Esophagus muscularis mucosa (tissue), 4 donors: ENCODE measurements around the gene HCRT. TPM values are rescaled to one million over a fixed set of nuclear protein-coding genes. Genes with fewer than 3 reads are reported as not detected.

Experiments used
- DNase-seq: peaks from one replicate; pipeline ENCODE4 v3.0.0-alpha.2; 2017; ENCODE audit errors: extremely low spot score
- H3K27ac ChIP-seq, 4 donors: fragments of 200-600 bp; sonication (generic); replicated peaks in 1 of 4; 1 replicate in 3 of 4; 2 replicates in 1 of 4; pipeline ENCODE4 v1.5.1; 2016 to 2019; ENCODE audit warnings: mild to moderate bottlenecking in 1 of 4
- H3K27me3 ChIP-seq, 4 donors: fragments of 200-600 bp; sonication (generic); one replicate each; pipeline versions ENCODE4 v1.5.1 to v1.6.0; 2016 to 2019
- H3K36me3 ChIP-seq, 4 donors: fragments of 200-600 bp; sonication (generic); one replicate each; pipeline ENCODE4 v1.5.1; 2016 to 2019
- H3K4me1 ChIP-seq, 4 donors: fragments of 200-600 bp; sonication (generic); one replicate each; pipeline ENCODE4 v1.5.1; 2016 to 2019
- H3K4me3 ChIP-seq, 4 donors: fragments of 200-600 bp; sonication (generic); 1 replicate in 2 of 4; 2 replicates in 2 of 4; pipeline ENCODE4 v1.5.1; 2016 to 2019; ENCODE audit warnings: mild to moderate bottlenecking in 4 of 4, moderate library complexity in 1 of 4
- H3K9me3 ChIP-seq, 4 donors: fragments of 200-600 bp; sonication (generic); 1 replicate in 3 of 4; 2 replicates in 1 of 4; pipeline ENCODE4 v1.5.1; 2016 to 2019
- EP300 ChIP-seq: sonication (generic); formaldehyde crosslinking; IDR thresholded peaks from one replicate; pipeline ENCODE4 v1.6.1; 2017; ENCODE audit warnings: antibody characterized with exemption
- POLR2A ChIP-seq: fragments of 450-650 bp; IDR thresholded peaks from one replicate; pipeline ENCODE4 v1.6.1; 2017; ENCODE audit warnings: antibody characterized with exemption, moderate library complexity, mild to moderate bottlenecking, low read depth
- POLR2AphosphoS5 ChIP-seq, 2 donors: sonication (generic); formaldehyde crosslinking; IDR thresholded peaks; one replicate each; pipeline ENCODE4 v1.6.1; 2017; ENCODE audit warnings: antibody characterized with exemption in 2 of 2
- WGBS: methylation state at CpG from one replicate; pipeline ENCODE4 v1.1.5; 2018; 5-methylcytosine and 5-hydroxymethylcytosine counted together
- intact Hi-C: fragments of 100-400 bp; cut with DNase I; formaldehyde crosslinking; loops from one replicate; pipeline ENCODE4 v1.15.1; 2023
- total RNA-seq, 4 donors: library from RNA; depleted of rRNA; stranded (reverse); fragments of >200 nt; gene quantifications; one replicate each; pipeline versions ENCODE4 v1.1.0 to v1.2.1, GENCODE V29; 2016
- TF ChIP-seq, protein P1 (sequence below), 3 experiments: fragments of 200-600 bp in 2 of 3; fragments of 450-650 bp in 1 of 3; sonication (generic) in 2 of 3; IDR thresholded peaks; one replicate each; pipeline ENCODE4 v1.5.1; 2017 to 2019; ENCODE audit warnings: antibody characterized with exemption in 3 of 3, mild to moderate bottlenecking in 2 of 3, moderate library complexity in 1 of 3

Gene HCRT
- total RNA-seq, 4 donors from 2014 or later: not detected

DNA sequence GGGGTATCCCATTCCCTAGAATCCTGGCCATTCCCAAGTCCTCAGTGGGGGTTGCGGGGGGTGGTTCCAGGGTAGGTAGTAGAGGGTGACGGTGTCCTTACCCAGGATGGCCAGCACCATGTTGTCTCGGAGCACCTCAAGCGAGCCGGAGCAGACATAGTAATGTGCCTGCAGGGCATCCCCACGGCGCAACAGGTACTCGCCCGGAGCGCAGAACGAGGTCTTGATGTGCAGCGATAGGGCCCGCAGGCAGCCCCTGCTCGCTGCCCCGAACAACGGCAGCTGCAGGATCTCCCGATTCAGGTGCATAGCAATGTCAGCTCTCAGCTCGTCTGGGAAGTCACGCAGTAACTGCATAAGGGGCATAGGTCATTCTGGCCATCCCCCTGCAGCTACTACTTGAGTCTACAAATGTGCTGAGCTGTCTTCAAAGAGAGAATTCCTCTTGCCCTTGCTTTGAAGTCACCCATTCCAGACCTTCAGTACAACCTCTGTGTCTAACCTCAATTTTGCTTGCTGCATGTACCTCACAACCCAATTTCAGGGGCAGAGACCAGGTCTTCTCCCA is 19.0 kb downstream of the HCRT start:
- TF ChIP-seq POLR2AphosphoS5 (IDR thresholded peaks at IDR 0.05) (no peak), POLR2A (no peak), EP300 (no peak)
- TF ChIP-seq, protein P1, sequence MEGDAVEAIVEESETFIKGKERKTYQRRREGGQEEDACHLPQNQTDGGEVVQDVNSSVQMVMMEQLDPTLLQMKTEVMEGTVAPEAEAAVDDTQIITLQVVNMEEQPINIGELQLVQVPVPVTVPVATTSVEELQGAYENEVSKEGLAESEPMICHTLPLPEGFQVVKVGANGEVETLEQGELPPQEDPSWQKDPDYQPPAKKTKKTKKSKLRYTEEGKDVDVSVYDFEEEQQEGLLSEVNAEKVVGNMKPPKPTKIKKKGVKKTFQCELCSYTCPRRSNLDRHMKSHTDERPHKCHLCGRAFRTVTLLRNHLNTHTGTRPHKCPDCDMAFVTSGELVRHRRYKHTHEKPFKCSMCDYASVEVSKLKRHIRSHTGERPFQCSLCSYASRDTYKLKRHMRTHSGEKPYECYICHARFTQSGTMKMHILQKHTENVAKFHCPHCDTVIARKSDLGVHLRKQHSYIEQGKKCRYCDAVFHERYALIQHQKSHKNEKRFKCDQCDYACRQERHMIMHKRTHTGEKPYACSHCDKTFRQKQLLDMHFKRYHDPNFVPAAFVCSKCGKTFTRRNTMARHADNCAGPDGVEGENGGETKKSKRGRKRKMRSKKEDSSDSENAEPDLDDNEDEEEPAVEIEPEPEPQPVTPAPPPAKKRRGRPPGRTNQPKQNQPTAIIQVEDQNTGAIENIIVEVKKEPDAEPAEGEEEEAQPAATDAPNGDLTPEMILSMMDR (IDR thresholded peaks at IDR 0.05): no peak
- no peaks in the 10 kb centered on the region for H3K4me1 ChIP-seq
- 88% methylated on average over 16 of the region's 19 CpGs for WGBS
- H3K9me3 ChIP-seq: no peaks in the 10 kb centered on the region
- no peaks in the 10 kb centered on the region for H3K36me3 ChIP-seq
- no peak for DNase-seq
- no peak overlapping the region for H3K4me3 ChIP-seq
- H3K27ac ChIP-seq: no peak overlapping the region
- H3K27me3 ChIP-seq: peaks cover 0 to 6% (median 0%) of the 10 kb centered on the region in 4 donors
- intact Hi-C loops: no loop called here

DNA sequence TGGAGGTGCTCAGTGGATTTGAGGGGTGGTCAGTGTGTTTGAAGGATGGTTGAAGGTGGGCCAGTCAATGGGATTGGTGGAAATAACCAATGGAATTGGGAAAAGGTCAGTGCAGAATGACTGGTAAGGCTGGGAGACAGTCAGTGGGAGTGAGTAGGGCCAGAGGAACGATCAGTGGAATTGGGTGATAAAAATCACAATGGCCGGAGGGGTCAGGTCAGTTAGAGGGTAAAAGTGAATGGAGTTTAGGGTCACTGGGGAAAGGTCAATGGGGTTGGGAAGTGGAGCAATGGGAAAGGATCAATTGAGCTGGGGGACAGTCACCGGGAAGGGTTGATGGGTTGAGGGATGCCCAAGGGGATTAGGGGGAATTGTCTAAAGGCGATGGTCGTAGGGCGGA is 19.5 kb downstream of the HCRT start:
- WGBS: 84% methylated on average over 6 of the region's 6 CpGs
- Histone ChIP-seq H3K27ac (no peak overlapping the region), H3K27me3 (peaks cover 0 to 6% (median 0%) of the 10 kb centered on the region in 4 donors), H3K9me3 (no peaks in the 10 kb centered on the region), H3K36me3 (no peaks in the 10 kb centered on the region), H3K4me1 (no peaks in the 10 kb centered on the region), H3K4me3 (no peak overlapping the region)
- intact Hi-C loops: no loop called here
- DNase-seq: no peak
- no peak for TF ChIP-seq POLR2AphosphoS5 (IDR thresholded peaks at IDR 0.05)
- TF ChIP-seq, protein P1 (IDR thresholded peaks at IDR 0.05): no peak
- no peak for TF ChIP-seq POLR2A
- no peak for TF ChIP-seq EP300

DNA sequence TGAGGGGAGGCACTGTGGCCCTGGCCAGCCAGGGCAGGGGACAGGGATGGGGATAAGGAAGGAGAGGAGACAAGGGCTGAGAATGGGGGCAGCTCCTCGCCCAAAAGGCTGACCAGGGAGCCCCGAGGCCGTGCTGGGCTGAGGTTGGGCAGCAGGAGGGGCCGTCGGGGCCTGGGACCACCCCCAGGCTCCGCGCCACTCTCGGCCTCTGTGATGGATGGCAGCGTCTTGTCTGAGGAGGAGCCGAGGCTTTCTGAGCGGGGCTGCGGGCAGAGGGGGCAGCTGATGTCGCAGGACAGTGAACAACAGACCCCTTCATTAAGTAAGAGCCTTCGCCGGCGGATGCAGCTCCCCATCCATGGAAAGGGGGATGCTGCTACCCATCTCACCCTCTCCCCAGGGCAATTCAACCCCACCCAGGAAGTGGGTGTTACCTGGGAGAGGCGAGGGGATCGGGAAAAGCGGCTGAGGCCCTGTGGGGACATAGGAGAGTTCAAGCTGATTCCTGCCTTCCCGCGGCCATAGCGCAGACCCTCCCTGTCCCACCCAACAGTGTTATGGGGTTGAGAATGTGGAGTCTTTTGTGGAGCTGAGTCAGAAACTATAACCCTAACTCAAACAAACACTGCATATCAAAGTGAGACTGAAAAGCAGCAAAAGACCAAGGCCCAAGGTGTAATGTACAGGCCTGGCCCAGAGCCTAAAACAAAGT is 21.4 kb downstream of the HCRT start:
- intact Hi-C loops: no loop called here
- TF ChIP-seq POLR2A (no peak), EP300 (no peak), POLR2AphosphoS5 (IDR thresholded peaks at IDR 0.05) (no peak)
- TF ChIP-seq, protein P1 (IDR thresholded peaks at IDR 0.05): no peak
- Histone ChIP-seq H3K4me1 (no peaks in the 10 kb centered on the region), H3K36me3 (no peaks in the 10 kb centered on the region), H3K9me3 (no peaks in the 10 kb centered on the region), H3K27me3 (peaks cover 0 to 6% (median 0%) of the 10 kb centered on the region in 4 donors), H3K4me3 (no peak overlapping the region), H3K27ac (no peak overlapping the region)
- WGBS: 51% methylated on average over 22 of the region's 22 CpGs
- DNase-seq: no peak

DNA sequence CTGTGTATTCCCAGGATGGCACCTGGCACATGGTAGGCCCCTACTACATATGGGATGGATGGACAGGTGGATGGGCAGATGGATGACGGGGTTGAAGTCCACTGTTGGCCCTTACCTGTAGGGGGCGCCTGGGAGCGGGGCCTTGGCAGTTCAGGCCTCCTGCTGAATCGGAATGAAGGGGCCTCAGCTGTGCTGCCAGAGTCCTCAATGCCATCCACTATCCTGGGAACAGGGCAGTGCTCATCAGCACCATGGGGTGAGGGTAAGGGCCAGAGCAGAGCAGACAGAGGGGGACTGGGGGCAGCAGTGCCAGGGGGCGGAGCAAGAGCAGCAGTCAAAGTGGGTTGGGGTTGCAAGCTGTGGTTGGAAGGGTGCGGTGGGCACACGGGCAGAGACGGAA is 22.1 kb downstream of the HCRT start:
- no peak for DNase-seq
- Histone ChIP-seq H3K4me1 (no peaks in the 10 kb centered on the region), H3K27ac (no peak overlapping the region), H3K9me3 (no peaks in the 10 kb centered on the region), H3K27me3 (peaks cover 0 to 6% (median 0%) of the 10 kb centered on the region in 4 donors), H3K36me3 (no peaks in the 10 kb centered on the region), H3K4me3 (no peak overlapping the region)
- TF ChIP-seq, protein P1 (IDR thresholded peaks at IDR 0.05): peak in 1 of 3 experiments; percentile 9
- TF ChIP-seq POLR2A: no peak
- TF ChIP-seq EP300: no peak
- intact Hi-C loops: no loop called here
- 54% methylated on average over 8 of the region's 8 CpGs for WGBS
